Astrocyte (in vitro differentiated cells and primary cell): ENCODE results near the gene SPHK2.

Experiments used
- CTCF ChIP-seq: IDR thresholded peaks from 2 replicates; pipeline ENCODE4 v1.5.1; 2011; ENCODE audit warnings: low read depth, mild to moderate bottlenecking, inconsistent platforms, low read length, moderate library complexity; ENCODE audit not compliant: insufficient read depth
- EZH2 ChIP-seq: IDR thresholded peaks from 2 replicates; pipeline ENCODE4 v1.6.1; 2012; ENCODE audit warnings: mild to moderate bottlenecking, low read length, inconsistent platforms; ENCODE audit not compliant: insufficient read depth

GRCh38 chr19:48664476-48664875 is 45.2 kb downstream of the SPHK2 start:
- TF ChIP-seq CTCF (no peak), EZH2 (no peak)
